NK-92 (cell line): Measurements from ENCODE around the gene GSS.
"Not testable (repeated sequence)": the region's sequence is repeated elsewhere in the genome, so short reads cannot be mapped to it uniquely, and the experiment has no call there.

ENCODE experiments used
- DNase-seq: peaks from one replicate; lab custom pipeline; 2025; ENCODE audit not compliant: unreplicated experiment; lab: John Stamatoyannopoulos, UW

GSS gene

DNA sequence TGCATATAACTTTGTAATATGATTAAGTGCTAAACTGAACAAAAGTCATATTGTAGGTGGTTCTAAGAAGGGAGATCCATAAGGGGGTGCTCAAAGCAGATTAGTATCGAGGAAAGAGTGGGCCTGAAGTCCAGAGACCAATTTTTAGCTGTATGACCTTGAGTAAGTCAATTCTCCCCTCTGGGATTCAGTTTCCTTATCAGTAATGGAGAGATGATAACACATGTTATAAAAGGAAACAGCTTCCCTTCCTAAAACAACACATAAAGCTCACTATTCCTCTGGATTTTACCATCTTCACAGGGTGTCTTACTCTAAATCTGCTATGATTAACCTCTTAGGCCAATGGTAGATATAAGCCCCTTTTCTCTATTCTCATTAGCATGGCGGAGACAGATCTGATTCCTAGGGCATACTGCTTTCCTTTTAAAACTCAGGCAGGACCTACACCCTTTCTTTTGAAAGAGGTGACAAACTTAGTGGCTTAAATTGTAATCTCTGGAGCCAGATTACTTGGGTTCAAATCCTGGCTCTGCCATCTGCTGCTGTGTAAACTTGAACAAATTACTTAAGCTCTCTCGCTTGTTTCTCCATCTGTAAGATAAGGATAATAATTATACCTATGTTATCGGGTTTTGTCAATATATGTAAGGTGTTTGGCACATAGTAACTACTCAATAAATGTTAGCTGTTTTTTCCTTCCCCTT, 39.7 kb downstream of the GSS start:
- DNase-seq = no peak

GRCh38 chr20:34915131-34915530, 40.5 kb downstream of the GSS start:
- no peak for DNase-seq

DNA sequence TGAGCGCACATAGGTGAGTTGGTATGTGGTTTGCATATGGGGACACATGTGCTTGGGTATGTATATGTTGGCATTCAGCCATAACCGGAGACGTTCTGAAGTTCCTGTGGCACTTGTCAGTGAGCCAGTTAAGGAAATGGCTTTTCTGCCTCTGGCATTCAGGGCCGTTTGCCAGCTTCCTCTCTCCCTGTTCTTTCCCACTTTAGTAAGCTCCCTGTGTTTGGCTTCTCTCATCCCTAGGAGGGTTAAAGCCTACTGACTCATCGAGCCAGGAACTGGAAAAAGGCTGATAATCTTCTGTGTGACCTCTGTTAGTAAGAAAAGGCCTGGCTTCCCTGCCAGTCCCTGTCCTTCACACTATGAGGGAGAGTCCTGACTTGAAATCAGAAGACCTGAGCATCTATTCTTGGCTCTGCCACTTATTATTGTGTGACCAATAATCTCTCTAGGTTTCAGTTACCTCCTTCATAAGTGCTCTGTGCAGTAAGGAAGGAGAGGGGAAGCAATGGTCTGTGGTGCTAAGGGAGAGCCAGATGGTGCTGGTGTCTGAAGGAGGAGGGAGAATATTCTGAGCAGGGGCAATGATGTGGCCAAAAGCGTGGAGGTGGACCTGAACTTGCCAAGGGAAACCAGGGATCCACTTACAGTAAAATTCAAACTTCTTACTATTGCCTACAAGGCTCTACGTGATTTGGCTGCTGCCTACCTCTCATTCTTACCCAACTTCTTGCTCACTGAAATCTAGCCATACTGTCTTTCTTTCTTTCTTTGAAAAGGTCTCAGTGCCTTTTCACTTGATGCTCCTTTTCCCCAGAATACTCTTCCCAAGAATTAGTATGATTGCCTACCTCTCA, 47.8 kb downstream of the GSS start:
- DNase-seq = no peak

DNA sequence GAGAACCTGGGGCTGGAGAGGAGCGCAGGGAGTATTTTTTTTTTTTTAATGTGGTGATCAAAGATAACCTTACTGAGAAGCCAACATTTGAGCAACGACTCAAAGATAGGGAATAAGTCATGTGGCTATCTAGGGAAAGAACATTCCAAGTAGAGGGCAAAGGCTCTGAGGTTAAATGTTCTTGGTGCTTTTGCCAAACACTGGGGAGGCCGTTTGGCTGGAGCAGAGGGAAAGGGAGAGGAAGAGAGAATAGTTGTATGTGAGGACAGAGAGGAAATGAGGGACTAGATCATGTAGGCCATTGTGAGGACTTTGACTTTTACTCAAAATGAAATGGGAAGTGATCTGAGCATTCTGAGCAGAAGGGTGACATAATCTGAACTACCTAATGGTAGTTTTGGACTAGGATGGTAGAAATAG, 51.4 kb downstream of the GSS start:
- DNase-seq = no peak

DNA sequence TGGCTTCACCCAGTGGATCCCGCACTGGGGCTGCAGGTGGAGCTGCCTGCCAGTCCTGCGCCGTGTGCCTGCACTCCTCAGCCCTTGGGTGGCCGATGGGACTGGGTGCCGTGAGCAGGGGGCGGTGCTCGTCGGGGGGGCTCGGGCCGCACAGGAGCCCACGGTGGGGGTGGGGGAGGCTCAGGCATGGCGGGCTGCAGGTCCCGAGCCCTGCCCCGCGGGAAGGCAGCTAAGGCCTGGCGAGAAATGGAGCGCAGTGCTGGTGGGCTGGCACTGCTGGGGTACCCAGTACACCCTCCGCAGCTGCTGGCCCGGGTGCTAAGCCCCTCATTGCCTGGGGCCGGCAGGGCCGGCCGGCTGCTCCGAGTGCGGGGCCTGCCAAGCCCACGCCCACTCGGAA, 56.9 kb downstream of the GSS start:
- not testable (repeated sequence) for DNase-seq

- DNase-seq = not testable (repeated sequence)
These were observed 57.5 kb downstream of the GSS start for GRCh38 chr20:34898129-34898528.

DNA sequence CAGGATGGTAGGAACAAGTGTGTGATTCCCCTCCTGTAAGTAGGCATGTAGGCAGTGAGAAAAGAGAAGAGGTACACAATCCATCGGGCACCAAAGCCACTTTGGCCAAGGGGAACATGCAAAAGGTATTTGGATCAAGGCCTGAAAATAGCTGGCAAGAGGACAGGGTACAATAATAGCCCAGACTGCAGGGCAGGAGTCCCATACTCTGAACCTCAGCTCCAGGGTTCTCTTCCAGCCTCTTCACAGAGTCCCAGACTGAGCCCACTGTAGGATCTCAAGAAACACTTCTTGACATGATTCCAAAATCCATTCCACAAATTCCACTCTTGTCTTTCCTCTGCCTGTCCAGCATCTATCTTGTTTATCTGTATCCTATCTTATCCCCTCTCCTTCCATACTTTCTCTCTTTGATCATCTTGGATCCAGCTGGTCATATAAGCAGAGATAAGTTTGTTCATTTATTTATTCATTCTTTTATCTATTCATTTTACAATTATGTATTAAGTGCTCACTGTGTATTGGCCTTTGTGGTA, 59.5 kb downstream of the GSS start:
- no peak for DNase-seq

GRCh38 chr20:34895465-34895864, 60.1 kb downstream of the GSS start:
- DNase-seq = no peak

GRCh38 chr20:34894723-34895122, 60.9 kb downstream of the GSS start:
- no peak for DNase-seq

DNA sequence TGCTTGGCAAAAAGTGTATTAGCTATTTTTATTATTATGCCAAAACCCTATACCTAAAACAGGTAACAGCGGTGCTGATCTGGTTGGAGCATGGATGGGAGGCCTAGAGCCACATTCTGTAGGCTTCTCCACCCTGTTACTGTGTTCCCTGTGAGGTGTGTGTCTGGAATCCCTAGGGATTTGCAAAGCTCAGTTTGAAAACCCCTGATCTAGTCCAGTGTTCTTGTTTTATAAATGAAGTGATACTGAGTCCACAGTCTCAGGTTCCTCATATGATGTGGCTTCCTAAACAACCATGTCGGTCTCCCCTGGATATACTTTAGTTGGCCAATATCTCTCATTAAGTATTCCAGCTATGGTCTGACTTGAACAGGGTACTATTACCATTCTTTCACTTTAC, 62.9 kb downstream of the GSS start:
- no peak for DNase-seq

GRCh38 chr20:34891166-34892062, 64.2 kb downstream of the GSS start:
- no peak for DNase-seq

DNA sequence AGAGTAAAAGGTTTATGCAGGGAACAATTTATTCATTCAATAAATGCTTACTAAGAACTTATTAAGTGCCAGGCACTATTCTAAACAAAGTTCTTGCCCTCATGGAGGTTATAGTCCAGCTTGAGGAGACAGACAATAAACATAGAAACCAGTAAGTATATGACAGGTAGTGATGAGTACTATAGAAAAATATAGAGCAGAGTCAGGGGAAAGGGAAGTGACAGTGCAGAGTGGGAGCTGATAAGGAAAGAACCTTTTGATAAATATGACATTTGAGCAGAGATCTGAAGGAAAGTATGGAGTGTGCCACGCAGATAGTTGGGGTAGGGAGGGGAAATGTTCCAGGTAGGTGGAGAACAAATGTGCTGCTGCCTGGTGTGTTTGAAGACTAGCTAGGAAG, 67.1 kb downstream of the GSS start:
- no peak for DNase-seq

DNA sequence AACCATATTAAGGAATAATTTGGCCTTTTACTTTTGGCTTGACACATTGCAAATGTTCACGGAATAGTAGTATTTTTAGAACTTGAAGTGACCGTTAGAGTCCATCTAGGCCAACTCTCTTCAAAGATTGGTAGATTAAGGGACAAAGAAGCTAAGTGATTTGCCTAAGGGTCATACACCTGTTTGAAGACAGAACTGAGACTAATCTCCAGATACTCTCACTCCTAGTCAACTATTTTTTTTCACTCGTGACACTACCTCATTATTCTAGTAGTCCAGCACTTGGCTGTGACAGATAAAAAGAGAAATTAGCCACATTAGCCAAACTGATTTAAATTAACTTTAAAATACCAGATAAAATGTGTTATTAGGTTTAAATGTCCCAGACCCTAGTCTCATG, 68.6 kb downstream of the GSS start:
- no peak for DNase-seq

DNA sequence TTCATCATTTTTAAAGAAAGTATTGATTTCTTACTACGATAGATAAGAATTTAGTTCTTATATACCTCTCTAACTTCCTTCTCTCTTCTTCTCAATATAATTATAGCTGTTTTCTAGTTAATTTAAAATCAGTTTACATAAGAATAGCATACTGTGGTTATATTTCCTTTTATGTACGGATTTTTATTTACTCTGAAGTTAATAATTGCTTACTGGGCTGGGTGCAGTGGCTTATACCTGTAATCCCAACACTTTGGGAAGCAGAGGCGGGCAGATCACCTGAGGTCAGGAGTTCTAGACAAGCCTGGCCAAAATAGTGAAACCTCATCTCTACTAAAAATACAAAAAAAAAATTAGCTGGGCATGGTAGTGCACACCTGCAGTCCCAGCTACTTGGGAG, 69.5 kb downstream of the GSS start:
- DNase-seq = no peak

- DNase-seq = no peak
These were observed 71.3 kb downstream of the GSS start for GRCh38 chr20:34884260-34884659.

DNA sequence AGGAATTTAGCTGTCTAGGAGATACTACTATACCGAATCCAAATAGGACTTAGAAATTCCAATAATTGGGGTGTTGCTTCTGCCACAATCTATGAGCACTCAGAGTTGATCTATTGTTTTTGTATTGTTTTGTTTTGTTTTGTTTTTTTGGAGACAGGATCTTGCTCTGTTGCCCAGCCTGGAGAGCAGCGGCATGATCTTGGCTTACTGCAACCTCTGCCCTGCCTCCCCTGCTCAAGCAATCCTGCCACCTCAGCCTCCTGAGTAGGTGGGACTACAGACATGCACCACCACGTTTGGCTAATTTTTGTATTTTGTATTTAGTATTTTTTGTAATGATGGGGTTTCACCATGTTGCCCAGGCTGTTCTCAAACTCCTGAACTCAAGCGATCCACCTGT, 71.8 kb downstream of the GSS start:
- no peak for DNase-seq

DNA sequence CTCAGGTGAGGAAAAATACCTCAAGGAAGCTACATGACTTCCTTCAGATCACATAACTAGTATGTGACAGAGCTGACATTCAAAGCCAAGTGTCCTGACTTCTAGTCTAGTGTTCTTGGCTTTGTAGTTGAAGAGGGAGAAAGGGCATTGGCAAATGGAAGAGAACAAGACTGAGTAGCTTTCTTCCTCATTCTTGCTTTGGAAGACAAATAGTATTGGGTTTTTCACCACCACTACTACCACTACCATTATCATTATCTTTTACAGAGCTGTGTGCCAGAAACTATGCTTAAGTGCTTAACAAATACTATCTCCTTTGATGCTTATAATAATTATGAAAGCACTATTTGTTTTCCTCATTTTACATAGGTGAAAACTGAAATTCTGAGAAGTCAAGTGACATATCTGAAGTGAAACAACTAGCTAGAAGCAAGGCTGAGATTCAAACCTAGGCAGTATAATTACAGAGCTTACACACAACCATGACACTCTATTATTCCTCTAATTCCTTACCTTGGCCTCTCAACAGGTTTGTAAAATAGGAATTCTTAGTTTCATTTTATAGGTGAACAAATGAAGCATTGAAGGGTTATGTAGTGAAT, 72.4 kb downstream of the GSS start:
- DNase-seq = no peak

- DNase-seq = no peak
These were observed 73.9 kb downstream of the GSS start for GRCh38 chr20:34881689-34882088.

DNA sequence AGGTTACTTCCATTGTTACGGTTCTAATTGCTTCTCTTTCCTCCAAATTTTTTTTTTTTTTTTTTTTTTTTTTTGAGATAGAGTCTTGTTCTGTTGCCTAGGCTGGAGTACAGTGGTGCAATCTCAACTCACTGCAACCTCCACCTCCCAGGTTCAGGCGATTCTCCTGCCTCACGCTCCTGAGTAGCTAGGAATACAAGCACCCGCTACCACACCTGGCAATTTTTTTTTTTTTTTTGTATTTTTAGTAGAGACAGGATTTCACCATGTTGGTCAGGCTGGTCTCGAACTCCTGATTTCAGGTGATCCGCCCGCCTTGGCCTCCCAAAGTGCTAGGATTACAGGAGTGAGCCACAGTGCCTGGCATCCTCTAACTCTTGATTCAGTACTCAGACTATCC, 74.6 kb downstream of the GSS start:
- not testable (repeated sequence) for DNase-seq

GRCh38 chr20:34880215-34880850, 75.3 kb downstream of the GSS start:
- DNase-seq = no peak
